NOMO-1 (cell line): ENCODE results near the gene SERINC2.
"Not testable (repeated sequence)": the region's sequence is repeated elsewhere in the genome, so short reads cannot be mapped to it uniquely, and the experiment has no call there.

Experiments
- DNase-seq, 2 experiments: peaks; one replicate each; lab custom pipeline; 2025; ENCODE audit not compliant: unreplicated experiment in 2 of 2; lab: John Stamatoyannopoulos, UW

SERINC2 gene

GRCh38 chr1:31453384-31454079 lies 40.5 kb downstream of the SERINC2 start:
- DNase-seq = no peak

- DNase-seq = no peak
Observed at GRCh38 chr1:31458287-31458896, 45.4 kb downstream of the SERINC2 start.

- DNase-seq = no peak
Observed at GRCh38 chr1:31460027-31460426, 47.0 kb downstream of the SERINC2 start.

DNA sequence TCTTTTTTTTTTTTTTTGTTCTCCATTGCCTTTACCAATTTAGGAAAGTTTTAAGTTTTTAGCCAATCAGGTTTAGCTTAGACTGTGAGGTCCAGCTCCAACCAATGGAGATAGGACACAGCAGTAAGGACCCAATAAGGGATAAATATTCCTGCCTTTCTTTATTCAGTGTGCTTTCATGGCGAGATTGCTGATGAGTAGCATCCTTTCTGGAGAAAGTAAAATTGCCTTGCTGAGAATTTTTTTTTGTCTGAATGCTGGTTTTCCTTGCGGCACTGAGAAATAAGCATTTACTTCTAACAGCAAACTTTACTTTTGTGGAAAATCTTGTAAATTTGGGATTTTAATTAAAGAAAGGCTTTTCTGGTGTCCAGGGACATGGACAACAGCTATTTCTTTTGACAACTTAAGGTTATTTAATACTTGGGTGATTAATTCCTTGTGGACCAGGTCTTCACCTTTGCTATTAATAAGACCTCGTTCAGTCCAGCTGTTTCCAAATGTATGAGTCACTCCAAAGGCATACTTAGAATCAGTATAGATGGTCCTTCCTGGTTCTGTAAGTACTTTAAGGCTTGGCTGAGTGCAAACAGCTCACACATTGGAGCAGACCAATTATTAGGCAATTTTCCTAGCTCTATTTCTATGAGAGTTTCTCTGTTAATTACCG lies 54.1 kb downstream of the SERINC2 start:
- no peak for DNase-seq

- no peak for DNase-seq
Observed at GRCh38 chr1:31470794-31471315, 57.8 kb downstream of the SERINC2 start.

- not testable (repeated sequence) for DNase-seq
Observed at GRCh38 chr1:31471452-31472313, 58.7 kb downstream of the SERINC2 start.

- not testable (repeated sequence) for DNase-seq
Observed at GRCh38 chr1:31472314-31472651, 59.3 kb downstream of the SERINC2 start.

DNA sequence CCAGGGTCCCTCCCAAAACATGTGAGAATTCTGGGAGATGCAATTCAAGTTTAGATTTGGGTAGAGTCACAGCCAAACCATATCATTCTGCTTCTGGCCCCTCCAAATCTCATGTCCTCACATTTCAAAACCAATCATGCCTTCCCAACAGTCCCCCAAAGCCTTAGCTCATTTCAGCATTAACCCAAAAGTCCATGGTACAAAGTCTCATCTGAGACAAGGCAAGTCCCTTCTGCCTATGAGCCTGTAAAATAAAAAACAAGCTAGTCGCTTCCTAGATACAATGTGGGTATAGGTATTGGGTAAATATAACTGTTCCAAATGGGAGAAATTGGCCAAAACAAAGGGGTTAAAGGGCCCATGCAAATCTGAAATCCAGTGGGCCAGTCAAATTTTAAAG lies 59.7 kb downstream of the SERINC2 start:
- not testable (repeated sequence) for DNase-seq

GRCh38 chr1:31473508-31473907 lies 60.5 kb downstream of the SERINC2 start:
- DNase-seq = not testable (repeated sequence)

- not testable (repeated sequence) for DNase-seq
Observed at GRCh38 chr1:31474567-31474966, 61.6 kb downstream of the SERINC2 start.

DNA sequence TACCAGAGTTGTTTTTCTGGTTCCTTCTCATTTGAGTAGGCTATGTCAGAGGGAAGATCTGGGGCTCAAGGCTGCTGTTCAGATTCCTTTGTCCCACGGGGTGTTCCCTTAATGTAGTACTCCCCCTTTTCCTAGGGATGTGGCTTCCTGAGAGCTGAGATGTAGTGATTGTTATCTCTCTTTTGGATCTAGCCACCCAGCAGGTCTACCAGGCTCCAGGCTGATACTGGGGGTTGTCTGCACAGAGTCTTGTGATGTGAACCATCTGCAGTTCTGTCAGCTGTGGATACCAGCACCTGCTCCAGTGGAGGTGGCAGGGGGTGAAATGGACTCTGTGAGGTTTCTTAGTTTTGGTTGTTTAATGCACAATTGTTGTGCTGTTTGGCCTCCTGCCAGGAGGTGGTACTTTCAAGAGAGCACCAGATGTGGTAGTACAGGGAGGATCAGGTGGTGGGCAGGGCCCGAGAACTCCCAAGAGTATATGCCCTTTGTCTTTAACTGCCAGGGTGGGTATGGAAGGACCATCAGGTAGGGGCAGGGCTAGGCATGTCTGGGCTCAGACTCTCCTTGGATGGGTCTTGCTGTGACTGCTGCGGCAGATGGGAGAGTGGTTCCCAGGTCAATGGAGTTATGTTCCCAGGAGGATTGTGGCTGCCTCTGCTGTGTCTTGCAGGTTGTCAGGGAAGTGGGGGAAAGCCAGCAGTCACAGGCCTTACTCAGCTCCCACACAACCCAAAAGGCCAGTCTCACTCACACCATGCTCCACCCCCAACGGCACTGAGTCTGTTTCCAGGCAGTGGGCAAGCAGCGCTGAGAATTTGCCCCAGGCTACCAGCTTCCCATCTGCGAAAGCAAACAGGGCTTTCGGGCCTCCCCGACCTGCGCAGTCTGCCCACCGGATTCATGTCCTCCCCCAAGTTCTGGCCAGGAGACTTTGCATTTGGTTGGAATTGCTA lies 64.2 kb downstream of the SERINC2 start:
- no peak for DNase-seq

DNA sequence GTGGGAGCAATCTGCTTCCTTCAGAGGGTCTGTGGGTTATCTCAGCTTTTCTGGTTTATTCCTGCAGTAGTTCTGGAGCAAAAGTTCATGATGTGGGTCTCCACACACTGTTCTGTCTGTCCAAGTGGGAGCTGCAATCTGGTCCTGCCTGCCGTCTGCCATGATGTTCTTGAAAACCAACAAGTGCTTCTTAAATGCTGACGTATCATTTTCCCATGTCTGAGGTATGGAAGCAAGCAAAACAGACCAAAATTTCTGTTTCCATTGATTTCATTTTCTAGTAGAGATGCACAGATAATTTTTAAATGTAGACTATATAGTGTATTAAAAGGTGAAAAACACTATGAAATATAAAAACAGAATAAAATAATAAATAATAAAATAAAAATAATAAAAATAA lies 65.2 kb downstream of the SERINC2 start:
- no peak for DNase-seq

DNA sequence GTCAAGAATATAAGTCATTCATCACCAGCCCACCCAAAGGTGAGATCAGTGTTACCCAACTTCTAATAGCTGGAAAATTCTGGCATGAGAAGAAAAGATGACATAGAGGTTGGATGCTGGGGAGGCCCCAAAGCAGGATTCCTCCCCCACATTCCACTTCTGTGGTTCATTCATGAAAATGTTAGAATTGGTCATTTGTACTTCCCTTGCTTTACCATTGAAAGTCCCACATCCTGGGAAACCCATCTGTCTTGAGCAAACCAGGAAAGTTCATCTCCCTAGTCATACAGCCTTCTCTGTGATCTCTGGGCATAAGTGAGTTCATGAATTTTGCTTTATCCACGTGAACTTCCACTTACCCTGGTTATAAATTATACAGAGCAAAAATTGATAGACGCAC lies 66.8 kb downstream of the SERINC2 start:
- DNase-seq = no peak

DNA sequence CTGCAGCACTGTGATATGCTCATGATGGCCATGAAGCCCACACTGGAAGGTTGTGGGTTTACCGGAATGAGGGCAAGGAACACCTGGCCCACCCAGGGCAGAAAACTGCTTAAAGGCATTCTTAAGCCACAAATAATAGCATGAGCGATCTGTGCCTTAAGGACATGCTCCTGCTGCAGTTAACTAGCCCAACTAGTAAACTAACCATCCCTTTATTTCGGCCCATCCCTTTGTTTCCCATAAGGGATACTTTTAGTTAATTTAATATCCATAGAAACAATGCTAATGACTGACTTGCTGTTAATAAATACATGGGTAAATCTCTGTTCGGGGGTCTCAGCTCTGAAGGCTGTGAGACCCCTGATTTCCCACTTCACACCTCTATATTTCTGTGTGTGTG lies 67.4 kb downstream of the SERINC2 start:
- not testable (repeated sequence) for DNase-seq

DNA sequence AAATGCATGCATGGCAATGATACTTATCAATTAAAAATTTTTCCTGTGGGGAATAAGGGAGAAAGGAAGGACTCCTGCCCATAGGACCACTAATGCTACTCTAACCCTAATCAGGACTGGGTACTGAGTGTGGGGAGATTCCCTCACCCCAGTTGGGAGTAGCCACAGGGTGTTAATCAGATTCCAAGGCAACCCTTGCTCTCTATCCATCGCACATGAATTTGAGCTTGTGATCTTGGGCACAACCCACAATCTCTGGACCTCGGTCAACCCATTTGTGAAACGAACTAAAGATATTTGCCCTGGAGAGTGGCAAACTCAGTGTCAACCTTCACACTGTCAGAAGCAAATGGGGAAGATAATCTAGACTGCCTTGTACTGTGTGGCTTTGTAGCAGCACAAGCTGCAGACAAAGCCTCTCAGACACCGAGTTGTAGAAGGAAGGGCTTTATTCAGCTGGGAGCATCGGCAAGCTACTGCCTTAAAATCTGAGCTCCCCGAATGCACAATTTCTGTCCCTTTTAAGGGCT lies 69.5 kb downstream of the SERINC2 start:
- peak in 1 of 2 experiments; percentile 56 for DNase-seq

DNA sequence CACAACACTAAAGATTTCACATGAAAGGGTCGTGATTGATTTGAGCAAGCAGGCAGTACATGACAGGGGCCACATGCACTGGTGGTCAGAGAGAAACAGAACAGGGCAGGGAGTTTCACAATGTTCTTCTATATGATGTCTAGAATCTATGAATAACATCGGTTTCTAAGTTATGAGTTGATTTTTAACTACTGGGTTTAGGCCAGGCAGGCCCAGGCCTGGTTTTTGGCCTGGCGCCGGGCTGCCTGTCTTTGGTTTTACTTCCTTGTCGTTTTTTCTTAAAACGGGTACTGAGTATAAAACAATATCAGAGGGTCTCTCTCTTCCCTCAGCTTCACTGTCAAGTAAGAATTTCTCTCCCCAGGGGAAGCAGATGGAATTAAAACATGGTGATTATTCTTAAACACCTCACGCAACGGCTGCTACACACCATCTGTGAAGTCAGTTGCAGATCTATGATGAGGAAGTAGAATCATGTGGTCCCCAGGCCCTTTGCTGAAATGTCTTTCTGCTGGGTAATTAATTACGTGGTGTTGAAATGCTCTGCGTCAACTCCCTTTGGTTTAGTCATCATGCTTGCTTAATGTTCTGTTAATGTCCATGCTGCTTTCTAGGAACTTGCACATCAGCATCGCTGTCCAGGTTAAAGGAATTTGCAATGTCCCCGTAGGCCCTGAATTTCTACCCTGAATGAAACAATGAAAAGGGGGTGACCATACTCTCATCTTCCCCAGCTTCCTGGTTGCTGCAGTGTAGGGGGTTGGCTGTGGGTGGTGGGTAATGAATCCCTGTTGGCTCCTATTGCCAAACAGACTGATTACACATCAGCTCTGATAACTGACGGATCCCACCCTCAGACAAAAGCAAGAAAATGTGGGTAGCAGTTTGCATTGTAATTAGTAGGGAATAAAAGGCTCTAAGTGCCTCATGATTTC lies 70.3 kb downstream of the SERINC2 start:
- peak; percentile 89 to 100 for DNase-seq
